Stomach smooth muscle (tissue), 2 donors: ENCODE data around the gene KCNJ12.

Source experiments
- H3K27ac ChIP-seq: one replicate; pipeline ENCODE4 v1.7.0; 2013; ENCODE audit warnings: mild to moderate bottlenecking, low read length, inconsistent platforms
- H3K27me3 ChIP-seq, 2 donors: one replicate each; pipeline ENCODE4 v1.7.0; 2013; ENCODE audit warnings: low read length in 2 of 2; ENCODE audit not compliant: insufficient read depth in 2 of 2, control insufficient read depth in 1 of 2
- H3K36me3 ChIP-seq, 2 donors: one replicate each; pipeline ENCODE4 v1.7.0; 2013; ENCODE audit warnings: low read length in 2 of 2; ENCODE audit not compliant: control insufficient read depth in 2 of 2, insufficient read depth in 2 of 2
- H3K4me1 ChIP-seq: one replicate; pipeline ENCODE4 v1.7.0; 2013; ENCODE audit warnings: low read length; ENCODE audit not compliant: control insufficient read depth, insufficient read depth
- H3K4me3 ChIP-seq, 2 donors: one replicate each; pipeline ENCODE4 v1.7.0; 2013; ENCODE audit warnings: low read length in 2 of 2
- H3K9ac ChIP-seq, 2 donors: one replicate each; pipeline ENCODE4 v1.7.0; 2013; ENCODE audit warnings: low read length in 2 of 2, mild to moderate bottlenecking in 1 of 2
- H3K9me3 ChIP-seq, 2 donors: one replicate each; pipeline ENCODE4 v1.7.0; 2013; ENCODE audit warnings: low read length in 2 of 2; ENCODE audit not compliant: control insufficient read depth in 2 of 2
- donor health status: healthy.
- donor health status: Pancreatic carcinoma.

The KCNJ12 gene

DNA sequence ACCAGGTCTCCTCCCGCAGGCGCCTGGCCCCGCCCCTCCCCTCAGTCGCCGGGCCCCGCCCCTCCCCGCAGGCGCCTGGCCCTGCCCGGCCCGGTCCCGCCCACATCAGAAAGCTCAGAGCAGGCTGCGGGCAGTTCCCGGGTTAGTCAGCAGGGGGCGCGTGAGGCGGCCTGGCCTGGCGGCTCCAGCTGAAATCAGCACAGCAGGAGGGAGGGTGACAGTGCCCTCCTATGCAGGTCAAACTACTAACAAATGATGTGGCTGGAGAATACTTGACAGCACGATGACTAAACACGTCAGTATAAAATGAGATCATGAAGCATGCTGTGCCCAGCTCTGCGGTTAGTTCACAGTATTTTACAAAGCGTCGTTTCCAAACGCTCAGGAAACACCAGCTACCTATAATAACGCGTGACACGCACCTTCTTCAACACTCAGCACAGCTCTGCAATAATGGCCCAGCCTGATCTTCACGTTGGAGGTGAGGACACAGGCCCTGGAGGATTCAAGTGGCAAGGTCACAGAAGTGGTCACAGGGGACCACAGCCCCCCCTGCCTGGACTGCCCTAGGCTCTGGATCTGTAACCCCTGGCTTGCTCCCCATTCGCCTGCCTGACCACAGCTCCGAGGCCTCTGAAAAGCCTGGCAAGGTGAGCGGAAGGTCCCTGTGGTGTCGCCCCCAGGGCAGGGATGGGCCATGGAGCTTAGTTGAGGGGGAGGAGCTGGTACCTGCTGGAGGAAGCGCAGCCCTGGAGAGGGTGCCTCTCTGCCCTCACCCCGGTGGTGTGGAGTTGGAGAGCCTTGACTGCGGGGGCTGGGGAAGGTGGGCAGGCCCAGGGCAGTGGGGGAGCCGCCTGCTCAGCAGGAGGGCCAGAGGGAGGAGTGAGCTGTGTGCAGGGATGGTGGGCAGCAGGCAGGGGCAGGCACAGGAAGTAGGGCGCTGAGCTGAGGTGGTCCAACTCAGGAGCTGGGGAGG lies 81.2 kb downstream of the KCNJ12 start:
- Histone ChIP-seq H3K36me3 (no peaks in the 10 kb centered on the region), H3K4me3 (no peak overlapping the region), H3K27me3 (peaks cover 0 to 2% of the 10 kb centered on the region in 2 donors), H3K27ac (no peak overlapping the region), H3K9me3 (no peaks in the 10 kb centered on the region), H3K9ac (no peak overlapping the region), H3K4me1 (peaks cover 3% of the 10 kb centered on the region)

- no peaks in the 10 kb centered on the region for H3K36me3 ChIP-seq
- peaks cover 0 to 3% of the 10 kb centered on the region in 2 donors for H3K27me3 ChIP-seq
- no peak overlapping the region for H3K27ac ChIP-seq
- no peak overlapping the region for H3K9ac ChIP-seq
- no peaks in the 10 kb centered on the region for H3K4me1 ChIP-seq
- H3K4me3 ChIP-seq: no peak overlapping the region
- H3K9me3 ChIP-seq: no peaks in the 10 kb centered on the region
These were observed 81.9 kb downstream of the KCNJ12 start for GRCh38 chr17:21458054-21458453.

- Histone ChIP-seq H3K9me3 (no peaks in the 10 kb centered on the region), H3K9ac (no peak overlapping the region), H3K4me1 (peaks cover 8% of the 10 kb centered on the region), H3K27ac (no peak overlapping the region), H3K36me3 (no peaks in the 10 kb centered on the region), H3K27me3 (peaks cover 0 to 14% of the 10 kb centered on the region in 2 donors), H3K4me3 (no peak overlapping the region)
These were observed 83.4 kb downstream of the KCNJ12 start for GRCh38 chr17:21459536-21459935.

DNA sequence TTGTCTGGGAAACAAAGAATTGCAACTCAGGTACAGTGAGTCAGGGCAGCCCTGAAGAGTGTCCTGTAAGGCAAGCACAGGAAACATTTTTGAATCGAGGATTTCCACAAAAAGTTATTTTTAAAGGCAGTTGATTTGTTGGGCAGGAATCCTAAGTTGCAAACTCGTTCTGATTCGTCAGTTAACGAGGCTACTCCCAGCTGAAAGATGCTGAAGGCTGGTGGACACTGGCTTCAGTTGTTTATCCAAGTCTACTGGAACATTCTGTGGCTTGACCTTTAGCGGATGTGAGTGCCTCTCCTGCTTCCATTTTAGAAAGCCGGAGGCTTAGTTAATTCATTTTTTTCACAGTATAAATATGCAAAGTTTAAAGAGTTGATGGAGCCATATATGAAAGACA lies 84.2 kb downstream of the KCNJ12 start:
- no peaks in the 10 kb centered on the region for H3K36me3 ChIP-seq
- peaks cover 8% of the 10 kb centered on the region for H3K4me1 ChIP-seq
- no peaks in the 10 kb centered on the region for H3K9me3 ChIP-seq
- no peak overlapping the region for H3K27ac ChIP-seq
- peaks cover 0 to 14% of the 10 kb centered on the region in 2 donors for H3K27me3 ChIP-seq
- H3K9ac ChIP-seq: no peak overlapping the region
- no peak overlapping the region for H3K4me3 ChIP-seq

- no peaks in the 10 kb centered on the region for H3K36me3 ChIP-seq
- peaks cover 0 to 14% of the 10 kb centered on the region in 2 donors for H3K27me3 ChIP-seq
- no peak overlapping the region for H3K4me3 ChIP-seq
- no peak overlapping the region for H3K27ac ChIP-seq
- no peak overlapping the region for H3K9ac ChIP-seq
- H3K4me1 ChIP-seq: peaks cover 8% of the 10 kb centered on the region
- no peaks in the 10 kb centered on the region for H3K9me3 ChIP-seq
These were observed 86.1 kb downstream of the KCNJ12 start for GRCh38 chr17:21462237-21462636.

DNA sequence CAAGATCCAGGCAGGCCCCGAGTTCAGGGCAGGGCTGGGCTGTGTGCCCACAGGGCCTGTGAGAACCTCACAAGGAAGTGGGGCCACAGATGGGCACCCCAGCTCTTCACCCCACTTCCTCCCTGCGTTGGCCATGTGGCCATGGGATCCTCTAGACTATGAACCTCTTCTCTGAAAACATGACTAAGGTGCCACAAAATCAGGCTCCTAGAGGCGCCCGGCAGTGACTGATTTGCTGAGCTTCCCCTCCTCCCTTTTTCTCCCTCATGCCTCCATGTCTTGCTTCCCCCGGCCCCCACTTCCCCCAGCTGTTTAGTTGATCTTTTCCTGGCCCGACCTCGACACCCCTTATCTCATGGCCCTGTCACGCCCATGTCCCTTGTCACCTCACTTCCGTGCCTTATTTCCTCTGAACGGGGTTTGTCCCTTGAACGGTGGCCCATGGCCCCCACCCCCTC lies 87.1 kb downstream of the KCNJ12 start:
- Histone ChIP-seq H3K4me3 (no peak overlapping the region), H3K9me3 (no peaks in the 10 kb centered on the region), H3K4me1 (peaks cover 8% of the 10 kb centered on the region), H3K27ac (no peak overlapping the region), H3K27me3 (peaks cover 0 to 14% of the 10 kb centered on the region in 2 donors), H3K9ac (no peak overlapping the region), H3K36me3 (no peaks in the 10 kb centered on the region)

GRCh38 chr17:21463779-21464407 lies 87.7 kb downstream of the KCNJ12 start:
- peak overlapping the region in 1 of 2 donors; percentile 29 for H3K4me3 ChIP-seq
- no peak overlapping the region for H3K27ac ChIP-seq
- H3K27me3 ChIP-seq: peaks cover 0 to 14% of the 10 kb centered on the region in 2 donors
- H3K9me3 ChIP-seq: no peaks in the 10 kb centered on the region
- H3K36me3 ChIP-seq: no peaks in the 10 kb centered on the region
- no peak overlapping the region for H3K9ac ChIP-seq
- H3K4me1 ChIP-seq: peaks cover 8% of the 10 kb centered on the region

DNA sequence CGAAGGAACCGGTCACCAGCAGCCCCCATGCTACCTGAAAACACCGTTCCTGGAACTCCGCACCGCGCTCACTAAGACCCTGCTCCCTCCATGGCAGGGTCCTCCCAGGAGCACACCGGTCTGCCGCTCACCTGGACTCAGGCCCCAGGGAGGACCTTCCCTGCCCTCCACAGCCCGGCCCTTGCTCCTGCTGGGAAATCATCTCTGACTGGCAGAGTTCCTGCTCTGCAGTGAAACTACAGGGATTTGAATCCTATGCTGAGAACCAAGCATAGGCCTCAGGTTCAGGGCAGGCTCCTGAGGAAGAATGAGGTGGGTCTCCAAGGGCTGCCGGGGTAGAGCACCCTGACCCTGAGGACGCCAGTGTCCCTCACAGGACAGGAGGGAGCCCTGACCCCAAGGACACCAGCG lies 88.5 kb downstream of the KCNJ12 start:
- no peak overlapping the region for H3K9ac ChIP-seq
- peaks cover 0 to 14% of the 10 kb centered on the region in 2 donors for H3K27me3 ChIP-seq
- H3K36me3 ChIP-seq: no peaks in the 10 kb centered on the region
- peaks cover 8% of the 10 kb centered on the region for H3K4me1 ChIP-seq
- no peak overlapping the region for H3K4me3 ChIP-seq
- H3K9me3 ChIP-seq: no peaks in the 10 kb centered on the region
- no peak overlapping the region for H3K27ac ChIP-seq

DNA sequence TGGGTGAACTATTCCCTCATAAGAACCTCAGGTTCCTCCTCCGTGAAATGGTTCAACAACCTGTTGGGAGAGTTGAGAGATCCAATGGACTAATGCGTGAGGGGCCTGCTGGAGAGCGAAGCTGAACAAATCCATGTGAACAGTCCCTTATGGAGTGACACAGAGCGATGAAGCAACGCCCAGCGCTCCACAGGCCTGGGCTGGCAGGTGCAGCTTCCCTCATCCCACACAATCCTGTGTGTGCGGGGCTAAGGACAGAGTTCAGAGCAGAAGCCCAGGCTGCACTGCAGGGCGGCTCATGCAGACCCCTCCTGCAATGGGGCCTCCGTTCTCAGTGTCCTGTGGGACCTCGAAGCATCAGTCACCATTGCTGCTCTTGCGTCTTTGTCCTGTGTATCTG lies 90.4 kb downstream of the KCNJ12 start:
- Histone ChIP-seq H3K9me3 (no peaks in the 10 kb centered on the region), H3K4me3 (no peak overlapping the region), H3K9ac (no peak overlapping the region), H3K36me3 (no peaks in the 10 kb centered on the region), H3K27me3 (peaks cover 0 to 14% of the 10 kb centered on the region in 2 donors), H3K4me1 (peaks cover 8% of the 10 kb centered on the region), H3K27ac (no peak overlapping the region)

DNA sequence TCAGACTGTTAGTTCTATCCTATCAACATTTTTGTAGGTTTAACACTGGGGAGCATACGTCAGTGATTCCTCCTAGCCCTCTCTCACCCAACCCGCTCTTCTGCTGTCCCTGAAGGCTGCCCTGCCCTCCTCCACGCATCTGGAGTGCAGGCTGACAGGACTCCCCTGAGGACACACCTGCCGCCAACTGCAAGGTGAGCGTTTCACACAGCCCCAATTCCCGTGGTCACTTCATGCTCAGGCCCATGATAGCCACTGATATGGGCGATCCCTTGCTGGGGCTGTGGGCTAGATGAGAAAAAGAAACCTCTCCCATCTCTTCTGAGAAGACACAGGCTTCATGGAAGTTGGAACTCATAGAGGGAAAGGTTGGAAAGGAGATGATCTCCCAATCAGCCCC lies 91.0 kb downstream of the KCNJ12 start:
- H3K4me1 ChIP-seq: peaks cover 8% of the 10 kb centered on the region
- no peaks in the 10 kb centered on the region for H3K36me3 ChIP-seq
- H3K27ac ChIP-seq: no peak overlapping the region
- no peaks in the 10 kb centered on the region for H3K9me3 ChIP-seq
- H3K4me3 ChIP-seq: no peak overlapping the region
- H3K9ac ChIP-seq: no peak overlapping the region
- H3K27me3 ChIP-seq: peaks cover 0 to 14% of the 10 kb centered on the region in 2 donors
